ENCODE measurements around the gene ELF5.

The ELF5 gene

DNA sequence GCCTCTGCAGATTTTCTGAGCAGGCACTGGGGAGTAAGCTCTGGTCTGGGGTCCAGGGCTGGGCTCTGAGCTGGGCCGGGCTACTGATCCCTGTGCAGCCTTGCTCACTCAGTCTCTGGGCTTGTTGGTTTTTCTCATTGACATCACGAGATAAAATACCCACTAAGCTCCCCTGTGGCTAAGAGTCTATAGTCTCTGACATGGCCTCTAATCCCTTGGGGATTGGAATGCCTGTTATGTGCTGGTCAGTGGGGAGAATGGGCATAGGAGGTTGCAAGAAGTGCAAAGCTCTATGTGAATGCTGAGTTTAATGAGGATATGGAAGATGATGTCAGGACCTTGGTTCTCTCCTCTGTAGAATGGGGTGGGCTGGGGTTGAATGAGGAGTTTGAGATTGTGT is 23.3 kb downstream of the ELF5 start:
- DNase-seq = no peak

GRCh38 chr11:34488855-34489557 is 24.6 kb downstream of the ELF5 start:
- no peak for DNase-seq

GRCh38 chr11:34487430-34487829 is 26.2 kb downstream of the ELF5 start:
- no peak for DNase-seq

- DNase-seq = no peak
These were observed 30.3 kb downstream of the ELF5 start for GRCh38 chr11:34483106-34483874.

- DNase-seq = no peak
These were observed 32.3 kb downstream of the ELF5 start for GRCh38 chr11:34481307-34481706.

DNA sequence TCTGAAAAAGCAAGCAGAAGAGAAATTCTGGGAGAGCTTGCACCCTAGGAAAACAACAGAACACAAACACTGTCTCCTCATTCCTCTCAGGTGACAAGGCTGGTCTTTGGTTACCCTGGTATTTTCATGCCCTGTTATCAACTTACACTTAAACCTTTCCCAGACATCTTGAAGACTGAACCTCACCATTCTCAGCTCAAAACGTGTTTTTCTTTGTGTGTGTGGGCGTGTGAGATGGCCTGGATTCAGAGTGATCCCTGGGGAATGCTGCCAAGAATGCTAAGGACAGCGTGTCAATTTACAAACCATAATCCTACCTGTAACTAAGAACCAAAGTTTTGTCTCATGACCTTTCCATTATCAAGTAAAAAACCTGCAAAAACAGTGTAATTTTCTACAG is 33.3 kb downstream of the ELF5 start:
- no peak for DNase-seq

- no peak for DNase-seq
These were observed 34.5 kb downstream of the ELF5 start for GRCh38 chr11:34478845-34479663.

DNA sequence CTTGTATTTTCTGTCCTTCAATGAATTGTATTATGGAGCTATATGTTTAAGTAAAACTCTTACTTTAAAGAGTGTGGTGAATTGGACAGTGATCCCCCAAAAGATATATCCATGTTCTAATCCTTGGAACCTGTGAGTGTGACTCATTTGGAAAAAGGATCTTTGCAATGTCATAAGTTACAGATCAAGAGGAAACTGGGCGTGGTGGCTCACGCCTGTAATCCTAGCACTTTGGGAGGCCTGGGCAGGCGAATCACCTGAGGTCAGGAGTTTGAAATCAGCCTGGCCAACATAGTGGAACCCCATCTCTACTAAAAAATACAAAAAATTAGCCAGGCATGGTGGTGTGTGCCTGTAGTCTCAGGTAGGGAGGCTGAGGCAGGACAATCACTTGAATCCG is 36.7 kb downstream of the ELF5 start:
- no peak for DNase-seq

GRCh38 chr11:34475656-34476055 is 37.9 kb downstream of the ELF5 start:
- no peak for DNase-seq

DNA sequence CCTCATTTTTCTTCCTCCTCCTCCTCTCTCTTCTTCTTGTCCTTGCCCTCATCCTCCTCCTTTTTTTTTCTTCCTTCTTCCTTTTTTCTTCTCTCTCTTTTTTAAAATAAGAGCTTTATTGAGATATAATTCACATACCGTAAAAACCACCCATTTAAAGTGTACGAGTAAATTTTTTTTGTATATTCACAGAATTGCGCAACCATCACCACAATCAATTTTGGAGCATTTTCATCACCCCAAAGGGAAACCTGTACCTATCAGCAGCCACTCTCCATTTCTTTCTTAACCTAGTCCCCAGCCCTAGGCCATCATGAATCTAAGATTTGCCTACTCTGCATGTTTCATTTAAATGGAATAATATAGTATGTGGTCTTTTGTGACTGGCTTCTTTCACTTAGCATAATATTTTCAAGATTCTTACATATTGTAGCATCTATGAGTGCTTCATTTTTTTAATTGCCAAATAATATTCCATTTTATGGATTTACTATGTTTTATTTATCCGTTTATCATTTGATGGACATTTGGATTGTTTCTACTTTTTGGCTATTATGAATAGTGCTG is 39.9 kb downstream of the ELF5 start:
- no peak for DNase-seq

GRCh38 chr11:34468209-34468841 is 45.3 kb downstream of the ELF5 start:
- DNase-seq = peak; percentile 59

- no peak for DNase-seq
These were observed 46.6 kb downstream of the ELF5 start for GRCh38 chr11:34466802-34467488.

GRCh38 chr11:34464591-34465051 is 49.0 kb downstream of the ELF5 start:
- no peak for DNase-seq

DNA sequence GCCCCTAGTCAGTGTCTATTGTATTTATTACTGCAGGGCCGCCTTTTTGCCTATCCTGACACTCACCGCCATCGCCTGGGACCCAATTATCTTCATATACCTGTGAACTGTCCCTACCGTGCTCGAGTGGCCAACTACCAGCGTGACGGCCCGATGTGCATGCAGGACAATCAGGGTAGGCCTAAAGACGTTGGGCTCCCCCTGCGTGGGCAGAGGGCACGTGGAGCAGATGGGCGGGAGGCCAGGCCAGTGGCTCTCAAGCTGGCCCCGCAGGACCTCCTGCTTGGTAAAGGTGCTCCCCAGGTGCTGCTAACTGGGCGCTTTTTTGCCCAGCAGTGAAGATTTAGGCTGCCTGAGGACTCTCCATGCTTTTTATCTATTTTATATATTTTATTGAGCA is 52.4 kb downstream of the ELF5 start:
- no peak for DNase-seq

GRCh38 chr11:34460278-34460677 is 53.3 kb downstream of the ELF5 start:
- no peak for DNase-seq

- DNase-seq = no peak
These were observed 54.0 kb downstream of the ELF5 start for GRCh38 chr11:34459507-34460162.

DNA sequence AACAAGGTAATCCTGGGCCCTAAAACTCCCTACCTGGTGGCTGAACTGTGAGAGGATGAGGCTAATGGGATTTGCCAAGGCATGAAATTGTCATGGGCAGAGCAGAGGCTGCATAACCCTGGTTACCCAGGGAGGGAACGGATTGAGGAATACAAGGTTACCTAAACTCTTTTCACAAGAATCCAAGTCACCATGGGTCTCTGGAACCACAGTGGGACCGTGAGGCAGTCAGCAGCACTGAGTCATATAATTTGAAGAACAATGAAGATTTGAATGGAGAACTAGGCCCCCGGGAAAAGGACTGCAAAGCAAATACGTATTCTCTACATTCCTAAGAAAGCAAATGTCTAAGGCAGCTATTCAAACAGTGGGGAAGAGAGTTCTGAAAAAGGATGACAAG is 55.1 kb downstream of the ELF5 start:
- DNase-seq = no peak

GRCh38 chr11:34457607-34458006 is 56.0 kb downstream of the ELF5 start:
- no peak for DNase-seq

GRCh38 chr11:34454308-34455032 is 59.1 kb downstream of the ELF5 start:
- no peak for DNase-seq

GRCh38 chr11:34451053-34451452 is 62.5 kb downstream of the ELF5 start:
- no peak for DNase-seq

- peak; percentile 13 for DNase-seq
These were observed 64.6 kb downstream of the ELF5 start for GRCh38 chr11:34449013-34449412.
